GM19239 (cell line): Measurements from ENCODE around the gene POM121C.
"Not testable (repeated sequence)": the region's sequence is repeated elsewhere in the genome, so short reads cannot be mapped to it uniquely, and the experiment has no call there.

Source experiments
- DNase-seq: peaks from one replicate; pipeline ENCODE4 v3.0.0; 2011; ENCODE audit warnings: low spot score; ENCODE audit not compliant: insufficient read length
- FAIRE-seq: peaks from 2 replicates; lab custom pipeline; 2011; peaks lifted over from hg19 to GRCh38; lab: Jason Lieb, UNC

The POM121C gene

DNA sequence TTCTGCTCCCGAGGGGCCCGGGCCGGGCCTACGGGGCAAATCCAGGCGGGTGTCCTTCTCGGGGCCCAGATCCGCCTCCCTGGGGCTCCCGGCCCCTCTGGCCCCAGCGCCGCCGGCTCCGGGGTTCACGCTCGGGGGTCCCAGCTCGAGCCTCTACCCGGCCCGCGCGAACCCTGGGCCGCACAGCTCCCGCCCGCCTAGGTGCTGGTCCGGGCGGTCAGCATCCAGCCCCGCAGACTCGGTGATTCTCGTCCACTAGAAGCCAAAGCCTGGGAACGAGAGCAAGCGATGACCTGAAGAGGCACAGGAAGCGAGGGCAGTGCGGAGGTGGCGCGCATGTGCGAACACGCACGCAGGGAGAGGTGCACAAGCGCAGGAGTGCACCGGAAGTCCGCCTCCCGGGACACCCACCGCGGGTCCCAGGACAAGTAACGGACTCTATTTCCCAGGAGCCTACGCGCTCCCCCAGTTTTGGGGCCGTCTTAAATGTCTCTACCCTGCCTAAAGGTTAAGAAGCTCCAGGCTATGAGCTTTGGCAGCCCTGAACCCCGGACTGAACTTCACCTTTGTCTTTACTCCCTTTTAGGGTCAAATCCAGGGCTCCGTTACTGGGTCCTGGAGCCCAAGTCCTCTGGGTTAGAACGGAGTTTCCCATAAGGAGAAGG lies at the start of gene POM121C:
POM121C (minus strand) TSS at position 321 of the 665 bp plus-strand sequence. CDS start 44,803 bp downstream, outside the sequence.
- FAIRE-seq = peak; percentile 55

DNA sequence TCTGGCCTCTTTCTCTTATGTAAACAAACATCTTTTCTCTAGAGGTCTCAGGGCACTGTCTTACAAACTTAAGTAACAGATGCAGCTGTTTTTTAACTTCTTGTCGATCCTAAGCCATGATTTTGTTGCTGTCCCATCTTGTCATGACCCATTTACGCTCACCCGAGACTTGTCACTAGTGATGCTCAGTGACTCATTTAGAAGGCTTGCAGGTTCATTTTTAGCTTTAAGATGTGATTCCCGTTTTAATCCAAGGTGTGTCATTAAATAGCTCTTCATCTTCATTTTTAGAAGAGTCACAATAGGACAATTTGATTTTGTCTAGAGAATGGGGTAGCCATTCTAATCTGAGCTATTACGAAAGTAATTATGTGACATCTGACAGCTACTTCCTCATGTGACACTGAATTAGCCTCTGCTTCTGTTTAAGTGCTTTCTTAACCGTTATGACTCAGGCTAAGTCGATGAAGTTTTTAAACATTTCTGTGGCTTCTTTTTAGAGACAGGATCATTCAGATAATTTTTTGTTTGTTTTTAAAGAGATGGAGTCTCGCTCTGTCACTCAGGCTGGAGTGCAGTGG lies 48.7 kb upstream of the POM121C start:
- FAIRE-seq (no peak), DNase-seq (peak; percentile 36)

More for the DNA sequence above, at the start of gene POM121C:
- peak; percentile 53 for DNase-seq

DNA sequence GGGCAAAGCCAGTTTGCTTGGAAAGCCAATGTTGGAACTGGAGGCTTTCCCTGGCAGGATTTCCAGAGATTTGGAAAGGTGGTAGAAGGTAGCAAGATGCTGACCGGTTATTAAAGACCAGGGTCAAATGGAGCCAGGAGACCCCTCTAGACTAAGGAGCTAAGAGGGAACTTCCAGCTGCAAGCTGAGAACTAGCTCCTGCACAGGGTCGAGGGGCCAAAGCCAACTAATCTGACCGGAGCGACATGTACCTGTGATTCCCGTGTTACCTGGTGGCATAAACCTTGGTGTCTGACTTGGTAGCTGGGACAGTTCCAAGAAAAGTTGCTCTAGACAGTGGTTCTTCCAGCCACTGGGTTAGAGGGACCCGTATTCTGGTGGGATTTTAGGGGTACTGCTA lies 47.8 kb upstream of the POM121C start:
- FAIRE-seq (no peak), DNase-seq (no peak)

- FAIRE-seq = no peak
- DNase-seq = no peak
Observed at GRCh38 chr7:75532639-75533038, 46.5 kb upstream of the POM121C start.

- no peak for FAIRE-seq
- no peak for DNase-seq
Observed at GRCh38 chr7:75531359-75531821, 45.3 kb upstream of the POM121C start.

DNA sequence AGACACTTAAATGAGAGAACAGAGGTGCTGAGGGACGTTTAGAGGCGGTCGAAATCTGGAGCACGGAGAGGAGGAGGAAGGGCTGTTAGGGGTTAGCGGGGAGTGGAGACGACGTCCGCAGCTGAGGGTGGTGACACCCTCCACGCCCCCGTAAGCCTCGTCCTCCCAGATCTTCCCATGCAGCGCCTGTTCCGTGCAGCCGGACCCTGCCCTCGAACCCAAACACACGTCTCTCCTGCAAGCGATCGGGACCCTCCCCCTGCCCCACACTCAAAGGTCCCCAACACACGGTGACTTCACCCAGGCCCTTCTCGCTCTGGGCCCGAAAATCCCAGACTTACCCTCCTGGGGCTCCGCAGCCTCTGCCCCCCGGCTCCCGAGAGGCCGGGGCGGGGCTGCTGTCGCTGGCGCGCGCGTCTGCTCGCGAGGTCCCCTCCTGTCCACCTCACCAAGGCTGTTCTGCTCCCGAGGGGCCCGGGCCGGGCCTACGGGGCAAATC lies 41.2 kb upstream of the POM121C start:
- not testable (repeated sequence) for FAIRE-seq, DNase-seq

DNA sequence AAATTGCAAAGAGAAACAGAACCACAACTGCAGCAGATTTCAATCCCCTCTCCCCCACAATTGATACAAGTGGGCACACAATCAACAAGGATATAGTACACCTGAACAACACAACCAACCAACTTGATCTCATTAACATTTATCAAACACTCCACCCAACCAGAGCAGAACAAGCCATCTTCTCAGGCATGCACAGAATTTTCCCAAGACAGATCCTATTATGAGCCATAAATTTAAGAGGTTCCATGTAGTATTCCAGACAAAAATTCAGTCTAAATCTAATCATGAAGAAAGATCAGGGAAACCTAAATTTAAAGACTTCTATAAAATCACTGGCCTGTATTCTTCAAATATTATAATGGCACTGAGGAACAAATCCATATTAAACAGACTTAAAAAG lies 35.6 kb upstream of the POM121C start:
- DNase-seq, FAIRE-seq: not testable (repeated sequence)

DNA sequence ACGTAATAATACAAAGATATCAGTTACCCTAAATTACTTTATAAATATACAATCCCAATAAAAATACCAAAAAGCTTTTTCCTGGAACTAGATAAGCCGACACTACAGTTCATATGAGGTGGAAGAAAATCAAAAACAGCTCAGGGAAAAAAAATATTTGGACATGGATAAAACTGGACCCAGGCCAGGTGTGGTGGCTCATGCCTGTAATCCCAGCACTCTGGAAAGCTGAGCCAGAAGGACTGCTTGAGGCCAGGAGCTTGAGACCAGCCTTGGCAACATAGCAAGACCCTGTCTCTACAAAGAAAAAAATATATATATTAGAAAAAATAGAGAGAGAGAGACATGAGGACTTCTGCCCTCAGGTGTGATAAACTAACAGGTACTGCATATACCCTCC lies 32.7 kb upstream of the POM121C start:
- not testable (repeated sequence) for DNase-seq, FAIRE-seq

- DNase-seq, FAIRE-seq: not testable (repeated sequence)
Observed at GRCh38 chr7:75509033-75509432, 22.9 kb upstream of the POM121C start.

DNA sequence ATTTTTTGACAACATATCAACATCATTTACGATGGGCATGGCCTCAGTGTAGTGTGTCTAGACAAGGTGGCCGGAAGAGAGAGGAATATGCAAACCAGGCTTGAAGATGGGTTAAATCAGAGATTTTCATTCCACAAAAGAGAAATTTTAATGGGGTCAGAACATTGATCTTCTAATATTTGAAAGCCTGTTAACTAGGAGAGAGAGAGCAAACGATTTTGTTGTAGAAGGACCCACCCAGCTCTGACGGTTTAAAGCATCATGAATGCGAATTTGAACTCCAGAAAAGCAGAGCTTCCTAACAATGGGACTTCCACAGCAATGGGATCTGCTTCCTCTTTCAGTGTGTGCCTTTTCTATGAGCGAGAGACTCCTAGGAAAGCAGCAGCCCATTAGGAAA lies 5.9 kb upstream of the POM121C start, which contains the start of gene SPDYE5:
SPDYE5 (plus strand) TSS at position 301 of the 400 bp plus-strand sequence. CDS start 1,728 bp downstream, outside the sequence.
- DNase-seq, FAIRE-seq: not testable (repeated sequence)

DNA sequence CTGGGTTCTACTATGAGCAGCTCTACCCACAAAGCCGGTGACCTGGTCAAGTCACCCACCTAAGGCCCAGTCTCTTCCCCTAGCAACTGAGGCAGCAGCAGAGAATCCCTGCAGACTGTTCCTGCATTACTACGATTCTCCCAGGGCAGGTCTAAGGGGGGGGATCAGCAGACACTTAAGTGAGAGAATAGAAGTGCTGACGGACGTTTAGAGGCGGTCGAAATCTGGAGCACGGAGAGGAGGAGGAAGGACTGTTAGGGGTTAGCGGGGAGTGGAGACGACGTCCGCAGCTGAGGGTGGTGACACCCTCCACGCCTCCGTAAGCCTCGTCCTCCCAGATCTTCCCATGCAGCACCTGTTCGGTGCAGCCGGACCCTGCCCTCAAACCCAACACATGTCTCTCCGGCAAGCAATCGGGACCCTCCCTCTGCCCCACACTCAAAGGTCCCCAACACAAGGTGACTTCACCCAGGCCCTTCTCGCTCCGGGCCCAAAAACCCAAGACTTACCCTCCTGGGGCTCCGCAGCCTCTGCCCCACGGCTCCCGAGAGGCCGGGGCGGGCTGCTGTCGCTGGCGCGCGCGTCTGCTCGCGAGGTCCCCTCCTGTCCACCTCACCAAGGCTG lies 632 bp downstream of the POM121C start:
- DNase-seq = not testable (repeated sequence)

DNA sequence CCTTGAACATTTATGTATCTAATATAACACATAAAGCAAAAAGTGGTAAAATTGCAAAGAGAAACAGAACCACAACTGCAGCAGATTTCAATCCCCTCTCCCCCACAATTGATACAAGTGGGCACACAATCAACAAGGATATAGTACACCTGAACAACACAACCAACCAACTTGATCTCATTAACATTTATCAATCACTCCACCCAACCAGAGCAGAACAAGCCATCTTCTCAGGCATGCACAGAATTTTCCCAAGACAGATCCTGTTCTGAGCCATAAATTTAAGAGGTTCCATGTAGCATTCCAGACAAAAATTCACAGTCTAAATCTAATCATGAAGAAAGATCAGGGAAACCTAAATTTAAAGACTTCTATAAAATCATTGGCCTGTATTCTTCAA lies 5.8 kb downstream of the POM121C start:
- not testable (repeated sequence) for FAIRE-seq, DNase-seq

More for the DNA sequence above, 632 bp downstream of the POM121C start:
- not testable (repeated sequence) for FAIRE-seq

GRCh38 chr7:75477457-75477856 lies 8.6 kb downstream of the POM121C start:
- FAIRE-seq, DNase-seq: not testable (repeated sequence)

DNA sequence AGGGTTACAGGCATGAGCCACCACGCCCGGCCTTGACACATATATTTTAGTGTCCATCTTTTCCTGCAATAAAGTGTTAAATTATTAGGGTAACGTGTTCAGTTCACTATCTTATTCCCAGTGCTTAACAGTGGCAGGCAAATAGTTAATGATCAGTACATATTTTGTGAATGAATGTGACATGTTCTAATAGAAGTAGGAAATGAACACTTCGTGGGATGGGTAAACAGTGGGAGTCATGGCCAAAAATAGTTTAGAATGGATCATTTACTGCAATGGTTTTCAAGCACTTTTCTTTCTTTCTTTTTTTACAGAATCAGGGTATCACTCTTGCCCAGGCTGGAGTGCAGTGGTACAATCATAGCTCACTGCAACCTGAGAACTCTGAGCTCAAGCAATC lies 15.9 kb downstream of the POM121C start:
- not testable (repeated sequence) for FAIRE-seq, DNase-seq

DNA sequence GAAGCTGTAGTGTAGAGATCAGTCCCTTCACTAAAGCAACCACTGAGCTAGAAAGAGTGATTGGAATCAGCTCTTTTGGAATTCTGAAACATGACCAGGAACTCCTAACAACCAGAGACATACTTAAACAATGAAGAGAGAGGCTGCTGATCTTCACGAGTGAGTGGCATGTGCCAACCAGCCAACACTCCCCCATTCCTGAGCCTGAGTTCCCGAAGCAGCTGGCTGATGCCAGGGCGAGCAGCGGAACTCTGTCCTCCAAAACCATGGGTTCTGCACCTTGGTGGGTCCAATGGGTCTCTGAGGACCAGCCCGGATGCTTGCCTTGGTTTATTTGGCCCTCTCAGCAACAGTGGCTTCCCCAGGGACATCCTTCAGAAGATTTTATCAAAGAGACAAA lies 25.6 kb downstream of the POM121C start:
- DNase-seq = not testable (repeated sequence)

DNA sequence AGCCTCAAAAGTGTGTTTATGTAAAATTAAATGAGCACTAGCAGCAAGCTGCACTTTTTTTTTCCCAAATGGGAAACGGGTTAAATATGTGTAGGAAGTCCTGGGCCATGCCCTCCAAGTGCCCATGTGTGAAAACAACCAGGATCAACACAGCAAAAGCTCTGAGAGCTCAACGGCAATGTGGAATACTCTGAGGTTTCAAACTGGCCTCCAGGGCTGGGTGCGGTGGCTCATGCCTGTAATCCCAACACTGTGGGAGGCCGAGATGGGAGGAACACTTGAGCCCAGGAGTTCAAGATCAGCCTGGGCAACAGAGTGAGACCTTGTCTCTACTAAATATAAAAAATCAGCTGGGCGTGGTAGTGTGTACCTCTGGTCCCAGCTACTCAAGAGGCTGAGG lies 28.1 kb downstream of the POM121C start:
- not testable (repeated sequence) for DNase-seq, FAIRE-seq

More for the DNA sequence above, 25.6 kb downstream of the POM121C start:
- FAIRE-seq = not testable (repeated sequence)

GRCh38 chr7:75456403-75456802 lies 29.7 kb downstream of the POM121C start:
- not testable (repeated sequence) for DNase-seq, FAIRE-seq

DNA sequence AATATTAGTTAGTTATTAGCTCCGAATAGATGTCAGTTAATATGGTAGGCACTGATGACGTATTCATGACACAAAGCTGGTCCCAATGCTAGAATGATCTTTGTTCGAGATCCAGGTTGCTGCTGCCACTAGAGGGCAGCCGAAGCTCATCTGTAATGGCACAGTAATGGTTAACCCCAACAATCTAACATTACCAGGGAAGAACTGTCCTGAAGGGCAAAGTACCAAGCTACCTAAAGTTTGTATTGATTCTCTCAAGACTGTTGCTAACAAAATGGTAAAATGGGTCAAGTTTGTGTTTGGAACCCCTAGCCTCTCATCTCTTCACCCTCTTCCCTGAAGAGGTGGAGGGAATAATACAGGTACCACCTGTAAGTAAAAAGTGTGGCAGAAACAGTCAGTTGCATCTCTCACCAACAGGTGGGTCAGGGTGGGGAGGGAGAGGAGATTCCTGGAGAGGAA lies 33.6 kb downstream of the POM121C start:
- DNase-seq = not testable (repeated sequence)
- peak; percentile 14 for FAIRE-seq

DNA sequence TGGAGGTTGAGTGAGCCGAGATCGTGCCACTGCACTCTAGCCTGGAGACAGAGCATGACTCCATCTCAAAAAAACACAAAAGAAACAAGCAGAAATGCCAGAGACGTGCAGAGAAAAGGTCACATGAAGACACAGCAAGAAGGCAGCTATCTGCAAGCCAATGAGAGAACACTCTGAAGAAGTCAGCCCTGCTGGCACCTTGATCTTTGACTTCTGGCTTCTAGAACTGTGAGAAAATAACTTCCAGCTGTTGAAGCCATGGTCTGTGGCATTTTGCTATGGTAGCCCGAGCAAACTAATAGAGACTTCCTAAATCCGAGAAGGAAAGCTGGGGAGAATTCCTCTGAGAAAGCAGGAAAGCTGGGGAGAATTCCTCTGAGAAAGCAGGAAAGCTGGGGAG lies 36.2 kb downstream of the POM121C start:
- not testable (repeated sequence) for FAIRE-seq

DNA sequence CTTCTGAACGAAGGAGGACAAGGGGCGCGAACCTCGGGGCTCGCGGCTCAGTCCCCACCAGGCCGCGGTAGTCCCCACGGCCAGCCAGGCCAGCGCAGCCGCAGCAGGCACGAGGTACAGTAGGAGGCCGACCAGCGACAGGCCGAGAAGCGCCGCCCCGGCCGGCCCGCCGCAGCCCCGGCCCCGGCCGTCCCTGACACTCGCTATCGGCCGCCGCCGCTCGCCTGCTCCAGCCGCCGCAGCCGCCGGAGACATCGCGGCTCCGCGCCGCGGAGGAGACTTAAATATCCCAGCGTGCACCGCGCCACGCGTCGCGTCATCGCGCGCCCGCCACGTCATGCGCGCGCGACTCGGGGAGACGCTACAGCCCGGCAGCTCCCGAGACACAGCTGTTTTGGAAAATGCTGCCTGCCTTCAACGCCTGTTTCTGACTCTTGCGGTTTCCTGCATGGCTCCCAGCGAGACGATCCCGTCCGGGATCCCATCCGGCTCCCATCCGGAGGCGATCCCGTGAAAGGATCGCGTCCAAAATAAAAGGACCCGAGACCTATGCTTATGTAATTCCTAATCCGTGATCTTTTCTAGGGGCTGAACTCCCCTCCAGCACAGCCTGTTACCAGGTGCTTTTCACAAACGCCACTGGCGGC lies 43.5 kb downstream of the POM121C start:
- not testable (repeated sequence) for DNase-seq
- peak; percentile 64 for FAIRE-seq

More for the DNA sequence above, 36.2 kb downstream of the POM121C start:
- not testable (repeated sequence) for DNase-seq
